ENCODE data around the gene ARHGEF6. TPM values are rescaled to one million over a fixed set of nuclear protein-coding genes. Genes with fewer than 3 reads are reported as not detected.

ARHGEF6 gene
- total and polyA plus RNA-seq, 3 donors from 2014 or later, result 5.7 to 7.0 (median 6.8) TPM

- Histone ChIP-seq H3K4me3 (no peak overlapping the region), H3K27me3 (no peaks in the 10 kb centered on the region)
- DNase-seq, result no peak
These were observed 160.0 kb downstream of the ARHGEF6 start for GRCh38 chrX:136620780-136621179.

GRCh38 chrX:136619899-136620505, 160.7 kb downstream of the ARHGEF6 start:
- Histone ChIP-seq H3K9me3 (no peaks in the 10 kb centered on the region), H3K4me3 (no peak overlapping the region), H3K27me3 (no peaks in the 10 kb centered on the region), H3K4me1 (no peaks in the 10 kb centered on the region), H3K27ac (no peak overlapping the region), H3K36me3 (ENCODE audit: low read depth, missing control alignments) (no peaks in the 10 kb centered on the region)
- intact Hi-C loops (cut with DNase I; ENCODE audit: low total_unique reads), result no loop called here
- 92 to 94% methylated on average over 12 to 14 of the region's 14 CpGs for WGBS, 2 donors
- TF ChIP-seq POLR2A (IDR thresholded peaks at IDR 0.05) (no peak), CTCF (IDR thresholded peaks at IDR 0.05) (no peak)
- no peak for DNase-seq

More at GRCh38 chrX:136620780-136621179, 160.0 kb downstream of the ARHGEF6 start:
- intact Hi-C loops (cut with DNase I; ENCODE audit: low total_unique reads), result no loop called here
- no peaks in the 10 kb centered on the region for H3K36me3 ChIP-seq (ENCODE audit: low read depth, missing control alignments)
- H3K4me1 ChIP-seq, result no peaks in the 10 kb centered on the region
- H3K27ac ChIP-seq, result no peak overlapping the region
- no peak for TF ChIP-seq CTCF (IDR thresholded peaks at IDR 0.05)
- TF ChIP-seq POLR2A (IDR thresholded peaks at IDR 0.05), result no peak
- no peaks in the 10 kb centered on the region for H3K9me3 ChIP-seq

GRCh38 chrX:136616987-136617685, 163.6 kb downstream of the ARHGEF6 start:
- no peak for DNase-seq
- Histone ChIP-seq H3K4me1 (no peaks in the 10 kb centered on the region), H3K27me3 (no peaks in the 10 kb centered on the region), H3K4me3 (no peak overlapping the region), H3K9me3 (no peaks in the 10 kb centered on the region), H3K36me3 (ENCODE audit: low read depth, missing control alignments) (no peaks in the 10 kb centered on the region), H3K27ac (no peak overlapping the region)
- WGBS, 2 donors, result 91 to 93% methylated on average over 5 to 6 of the region's 6 CpGs
- TF ChIP-seq CTCF (IDR thresholded peaks at IDR 0.05), result no peak
- no peak for TF ChIP-seq POLR2A (IDR thresholded peaks at IDR 0.05)
- intact Hi-C loops (cut with DNase I; ENCODE audit: low total_unique reads), result no loop called here

Small RNA genes within 50 kb of the gene (small RNA-seq; reads per million reads assigned to genes)
- 0 reads per million in 2 donors for gene RF00019
- 0 reads per million in 2 donors for gene RNU6-972P

Other genes with a start within 250 kb of the ARHGEF6 start
- gene VGLL1, start 248.7 kb downstream of the ARHGEF6 start, total RNA-seq, result not detected
- gene VGLL1, start 248.7 kb downstream of the ARHGEF6 start, polyA plus RNA-seq (ENCODE audit: insufficient read depth, low read depth, low replicate concordance), result 0.70 TPM
- not detected for gene CD40LG, start 132.8 kb downstream of the ARHGEF6 start, total RNA-seq
- gene CD40LG, start 132.8 kb downstream of the ARHGEF6 start, polyA plus RNA-seq (ENCODE audit: insufficient read depth, low read depth, low replicate concordance), result 0.84 TPM
- gene RBMX, start 99.8 kb upstream of the ARHGEF6 start, total RNA-seq, result 100 to 1,000 TPM; 135 to 164 TPM
- 106 TPM for gene RBMX, start 99.8 kb upstream of the ARHGEF6 start, polyA plus RNA-seq (ENCODE audit: insufficient read depth, low read depth, low replicate concordance)